ENCODE measurements around the gene C1orf159. TPM values are rescaled to one million over a fixed set of nuclear protein-coding genes. Genes with fewer than 3 reads are reported as not detected.

Gene C1orf159
- total and polyA plus RNA-seq, 4 donors, result 3.9 to 7.0 (median 4.7) TPM

GRCh38 chr1:1110561-1110971 lies 5.3 kb downstream of the C1orf159 start:
- Histone ChIP-seq H3K27ac (ENCODE audit: low read depth in 1 of 2, low read length in 2 of 2) (no peak overlapping the region), H3K36me3 (ENCODE audit: control insufficient read depth in 4 of 4, insufficient read depth in 3 of 4, low read depth in 1 of 4, low read length in 3 of 4) (peaks cover 0 to 4% (median 0%) of the 10 kb centered on the region in 4 donors), H3K27me3 (ENCODE audit: control insufficient read depth in 4 of 4, insufficient read depth in 4 of 4, low read length in 3 of 4) (no peaks in the 10 kb centered on the region), H3K4me3 (ENCODE audit: low read depth in 1 of 3, low read length in 3 of 3) (no peak overlapping the region), H3K9me3 (ENCODE audit: control insufficient read depth in 4 of 4, low read length in 3 of 4) (peaks cover 0 to 4% (median 0%) of the 10 kb centered on the region in 4 donors), H3K4me1 (ENCODE audit: control insufficient read depth in 4 of 4, insufficient read depth in 4 of 4, low read length in 3 of 4) (peaks cover 0 to 6% (median 3%) of the 10 kb centered on the region in 4 donors), H3K9ac (ENCODE audit: low read depth in 1 of 2, low read length in 2 of 2) (no peak overlapping the region)
- WGBS, result 94% methylated on average over 29 of the region's 29 CpGs
- TF ChIP-seq MAX (IDR thresholded peaks at IDR 0.05) (no peak), EGR1 (IDR thresholded peaks at IDR 0.05; ENCODE audit: low read depth in 2 of 2) (no peak), RXRA (IDR thresholded peaks at IDR 0.05) (no peak), SP1 (IDR thresholded peaks at IDR 0.05) (no peak), HNF4A (conservative IDR thresholded peaks at IDR 0.05) (no peak), TAF1 (conservative IDR thresholded peaks at IDR 0.05) (no peak), ZBTB33 (IDR thresholded peaks at IDR 0.05) (no peak)
- DNase-seq (ENCODE audit: low spot score), result no peak

- Histone ChIP-seq H3K4me3 (ENCODE audit: low read depth in 1 of 3, low read length in 3 of 3) (no peak overlapping the region), H3K36me3 (ENCODE audit: control insufficient read depth in 4 of 4, insufficient read depth in 3 of 4, low read depth in 1 of 4, low read length in 3 of 4) (peaks cover 0 to 4% (median 0%) of the 10 kb centered on the region in 4 donors), H3K9ac (ENCODE audit: low read depth in 1 of 2, low read length in 2 of 2) (no peak overlapping the region), H3K27ac (ENCODE audit: low read depth in 1 of 2, low read length in 2 of 2) (no peak overlapping the region), H3K9me3 (ENCODE audit: control insufficient read depth in 4 of 4, low read length in 3 of 4) (peaks cover 0 to 4% (median 0%) of the 10 kb centered on the region in 4 donors), H3K27me3 (ENCODE audit: control insufficient read depth in 4 of 4, insufficient read depth in 4 of 4, low read length in 3 of 4) (no peaks in the 10 kb centered on the region), H3K4me1 (ENCODE audit: control insufficient read depth in 4 of 4, insufficient read depth in 4 of 4, low read length in 3 of 4) (peaks cover 0 to under 1% (median 0%) of the 10 kb centered on the region in 4 donors)
- no peak for TF ChIP-seq HNF4A (conservative IDR thresholded peaks at IDR 0.05)
- TF ChIP-seq SP1 (IDR thresholded peaks at IDR 0.05), result no peak
- TF ChIP-seq, protein P1, sequence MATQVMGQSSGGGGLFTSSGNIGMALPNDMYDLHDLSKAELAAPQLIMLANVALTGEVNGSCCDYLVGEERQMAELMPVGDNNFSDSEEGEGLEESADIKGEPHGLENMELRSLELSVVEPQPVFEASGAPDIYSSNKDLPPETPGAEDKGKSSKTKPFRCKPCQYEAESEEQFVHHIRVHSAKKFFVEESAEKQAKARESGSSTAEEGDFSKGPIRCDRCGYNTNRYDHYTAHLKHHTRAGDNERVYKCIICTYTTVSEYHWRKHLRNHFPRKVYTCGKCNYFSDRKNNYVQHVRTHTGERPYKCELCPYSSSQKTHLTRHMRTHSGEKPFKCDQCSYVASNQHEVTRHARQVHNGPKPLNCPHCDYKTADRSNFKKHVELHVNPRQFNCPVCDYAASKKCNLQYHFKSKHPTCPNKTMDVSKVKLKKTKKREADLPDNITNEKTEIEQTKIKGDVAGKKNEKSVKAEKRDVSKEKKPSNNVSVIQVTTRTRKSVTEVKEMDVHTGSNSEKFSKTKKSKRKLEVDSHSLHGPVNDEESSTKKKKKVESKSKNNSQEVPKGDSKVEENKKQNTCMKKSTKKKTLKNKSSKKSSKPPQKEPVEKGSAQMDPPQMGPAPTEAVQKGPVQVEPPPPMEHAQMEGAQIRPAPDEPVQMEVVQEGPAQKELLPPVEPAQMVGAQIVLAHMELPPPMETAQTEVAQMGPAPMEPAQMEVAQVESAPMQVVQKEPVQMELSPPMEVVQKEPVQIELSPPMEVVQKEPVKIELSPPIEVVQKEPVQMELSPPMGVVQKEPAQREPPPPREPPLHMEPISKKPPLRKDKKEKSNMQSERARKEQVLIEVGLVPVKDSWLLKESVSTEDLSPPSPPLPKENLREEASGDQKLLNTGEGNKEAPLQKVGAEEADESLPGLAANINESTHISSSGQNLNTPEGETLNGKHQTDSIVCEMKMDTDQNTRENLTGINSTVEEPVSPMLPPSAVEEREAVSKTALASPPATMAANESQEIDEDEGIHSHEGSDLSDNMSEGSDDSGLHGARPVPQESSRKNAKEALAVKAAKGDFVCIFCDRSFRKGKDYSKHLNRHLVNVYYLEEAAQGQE (IDR thresholded peaks at IDR 0.05), result no peak
- TF ChIP-seq TAF1 (conservative IDR thresholded peaks at IDR 0.05), result no peak
- TF ChIP-seq FOXA2 (IDR thresholded peaks at IDR 0.05), result no peak
- TF ChIP-seq, protein P2, sequence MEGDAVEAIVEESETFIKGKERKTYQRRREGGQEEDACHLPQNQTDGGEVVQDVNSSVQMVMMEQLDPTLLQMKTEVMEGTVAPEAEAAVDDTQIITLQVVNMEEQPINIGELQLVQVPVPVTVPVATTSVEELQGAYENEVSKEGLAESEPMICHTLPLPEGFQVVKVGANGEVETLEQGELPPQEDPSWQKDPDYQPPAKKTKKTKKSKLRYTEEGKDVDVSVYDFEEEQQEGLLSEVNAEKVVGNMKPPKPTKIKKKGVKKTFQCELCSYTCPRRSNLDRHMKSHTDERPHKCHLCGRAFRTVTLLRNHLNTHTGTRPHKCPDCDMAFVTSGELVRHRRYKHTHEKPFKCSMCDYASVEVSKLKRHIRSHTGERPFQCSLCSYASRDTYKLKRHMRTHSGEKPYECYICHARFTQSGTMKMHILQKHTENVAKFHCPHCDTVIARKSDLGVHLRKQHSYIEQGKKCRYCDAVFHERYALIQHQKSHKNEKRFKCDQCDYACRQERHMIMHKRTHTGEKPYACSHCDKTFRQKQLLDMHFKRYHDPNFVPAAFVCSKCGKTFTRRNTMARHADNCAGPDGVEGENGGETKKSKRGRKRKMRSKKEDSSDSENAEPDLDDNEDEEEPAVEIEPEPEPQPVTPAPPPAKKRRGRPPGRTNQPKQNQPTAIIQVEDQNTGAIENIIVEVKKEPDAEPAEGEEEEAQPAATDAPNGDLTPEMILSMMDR (IDR thresholded peaks at IDR 0.05; ENCODE audit: low read depth, low read length, missing input control), result no peak
- no peak for TF ChIP-seq FOXA1 (IDR thresholded peaks at IDR 0.05)
- no peak for TF ChIP-seq EGR1 (IDR thresholded peaks at IDR 0.05; ENCODE audit: low read depth in 2 of 2)
- TF ChIP-seq YY1 (IDR thresholded peaks at IDR 0.05), result no peak
- no peak for TF ChIP-seq RXRA (IDR thresholded peaks at IDR 0.05)
- no peak for TF ChIP-seq ATF3 (IDR thresholded peaks at IDR 0.05)
- no peak for TF ChIP-seq NR2F2 (IDR thresholded peaks at IDR 0.05)
- no peak for TF ChIP-seq RAD21 (IDR thresholded peaks at IDR 0.05)
- no peak for TF ChIP-seq JUND (IDR thresholded peaks at IDR 0.05)
- DNase-seq (ENCODE audit: low spot score), result no peak
- WGBS, result 79% methylated on average over 14 of the region's 14 CpGs
Observed at GRCh38 chr1:1109743-1110142, 6.1 kb downstream of the C1orf159 start.

Data from liver (tissue), 9 donors.